AG10803 (cell line): Measurements from ENCODE around the gene PPT2.
"Not testable (repeated sequence)": the region's sequence is repeated elsewhere in the genome, so short reads cannot be mapped to it uniquely, and the experiment has no call there.

Experiments used
- DNase-seq: peaks from one replicate; pipeline ENCODE4 v3.0.0; 2010; ENCODE audit warnings: low read depth
- H3K4me3 ChIP-seq: 2 replicates; pipeline ENCODE4 v1.5.1; 2011; ENCODE audit warnings: mild to moderate bottlenecking, low read length, control low read depth
- CTCF ChIP-seq: conservative IDR thresholded peaks from 2 replicates; pipeline ENCODE4 v1.5.1; 2011; ENCODE audit warnings: mild to moderate bottlenecking, low read length, control low read depth, inconsistent platforms

Gene PPT2

GRCh38 chr6:32182555-32182981 lies 28.6 kb downstream of the PPT2 start:
- no peak for DNase-seq
- H3K4me3 ChIP-seq: no peak overlapping the region
- TF ChIP-seq CTCF: no peak

GRCh38 chr6:32183030-32183429 lies 29.1 kb downstream of the PPT2 start:
- TF ChIP-seq CTCF: no peak
- no peak overlapping the region for H3K4me3 ChIP-seq
- no peak for DNase-seq

- TF ChIP-seq CTCF: no peak
- DNase-seq: no peak
- H3K4me3 ChIP-seq: no peak overlapping the region
Observed at GRCh38 chr6:32183483-32184083, 29.6 kb downstream of the PPT2 start.

GRCh38 chr6:32184084-32184640 lies 30.2 kb downstream of the PPT2 start, which contains the start of gene AGER:
TSS of gene AGER (minus strand) at chr6:32184253. CDS start at chr6:32184222, 31 bp downstream.
- no peak for TF ChIP-seq CTCF
- DNase-seq: no peak
- H3K4me3 ChIP-seq: no peak within 1 kb of the TSS

GRCh38 chr6:32185681-32186131 lies 31.8 kb downstream of the PPT2 start:
- H3K4me3 ChIP-seq: not testable (repeated sequence)
- DNase-seq: peak; percentile 88

- not testable (repeated sequence) for H3K4me3 ChIP-seq
Observed at GRCh38 chr6:32186151-32186840, 32.4 kb downstream of the PPT2 start.

GRCh38 chr6:32187009-32187709 lies 33.2 kb downstream of the PPT2 start:
- DNase-seq: no peak
- H3K4me3 ChIP-seq: no peak overlapping the region
- no peak for TF ChIP-seq CTCF

More at GRCh38 chr6:32186151-32186840, 32.4 kb downstream of the PPT2 start:
- not testable (repeated sequence) for DNase-seq

GRCh38 chr6:32187725-32188380 lies 33.9 kb downstream of the PPT2 start:
- peak overlapping the region; percentile 79 for H3K4me3 ChIP-seq
- DNase-seq: not testable (repeated sequence)
